DOHH2 (cell line): ENCODE results near the gene IWS1.

Experiments
- H3F3A ChIP-seq: fragments of 200-600 bp; sonication (generic), shearing (Covaris generic); 2 replicates; pipeline ENCODE4 v1.6.0; 2016; ENCODE audit warnings: antibody characterized with exemption, mild to moderate bottlenecking; ENCODE audit not compliant: control insufficient read depth, insufficient read depth
- H3K27ac ChIP-seq: fragments of 200-600 bp; sonication (generic); 2 replicates; pipeline ENCODE4 v1.5.1; 2014; ENCODE audit warnings: low read depth, mild to moderate bottlenecking, low read length, moderate library complexity
- H3K27me3 ChIP-seq: fragments of 200-600 bp; sonication (generic); 2 replicates; pipeline ENCODE4 v1.6.1; 2014; ENCODE audit warnings: mild to moderate bottlenecking, low read length, mixed read lengths; ENCODE audit not compliant: control insufficient read depth
- H3K36me3 ChIP-seq: fragments of 200-600 bp; sonication (generic); 2 replicates; pipeline ENCODE4 v1.6.1; 2014; ENCODE audit warnings: mild to moderate bottlenecking, low read length, moderate library complexity, mixed read lengths; ENCODE audit not compliant: control insufficient read depth
- H3K4me1 ChIP-seq: fragments of 200-600 bp; sonication (generic); 2 replicates; pipeline ENCODE4 v1.6.1; 2014; ENCODE audit warnings: mild to moderate bottlenecking, low read length, mixed read lengths; ENCODE audit not compliant: control insufficient read depth
- H3K4me2 ChIP-seq: fragments of 200-600 bp; sonication (generic); 2 replicates; pipeline ENCODE4 v1.6.0; 2014; ENCODE audit warnings: mild to moderate bottlenecking, low read length, moderate library complexity
- H3K4me3 ChIP-seq: fragments of 200-600 bp; sonication (generic); 2 replicates; pipeline ENCODE4 v1.5.1; 2014; ENCODE audit warnings: mild to moderate bottlenecking, low read length, mixed read lengths
- H3K79me2 ChIP-seq: fragments of 200-600 bp; sonication (generic); 2 replicates; pipeline ENCODE4 v1.6.1; 2014; ENCODE audit warnings: mild to moderate bottlenecking, low read length, mixed read lengths; ENCODE audit not compliant: control insufficient read depth
- H3K9me2 ChIP-seq: fragments of 200-600 bp; sonication (generic); replicated peaks from 2 replicates; pipeline ENCODE4 v1.6.1; 2014; ENCODE audit warnings: mild to moderate bottlenecking, low read length, mixed read lengths; ENCODE audit not compliant: control insufficient read depth
- H3K9me3 ChIP-seq: fragments of 200-600 bp; sonication (generic); 2 replicates; pipeline ENCODE4 v1.6.1; 2014; ENCODE audit warnings: antibody characterized with exemption, low read length, mixed read lengths; ENCODE audit not compliant: control insufficient read depth, insufficient read depth
- H4K20me1 ChIP-seq: fragments of 200-600 bp; sonication (generic); 2 replicates; pipeline ENCODE4 v1.6.0; 2014; ENCODE audit warnings: low read depth, mild to moderate bottlenecking, antibody characterized with exemption, low read length, moderate library complexity; ENCODE audit not compliant: control insufficient read depth, insufficient read depth
- CTCF ChIP-seq: fragments of 200-600 bp; sonication (generic); IDR thresholded peaks from one replicate; pipeline ENCODE4 v1.5.1; 2014; ENCODE audit warnings: antibody characterized with exemption, mild to moderate bottlenecking, low read depth, low read length; ENCODE audit not compliant: poor library complexity, severe bottlenecking
- EZH2phosphoT487 ChIP-seq: fragments of 200-600 bp; sonication (generic); IDR thresholded peaks from 2 replicates; pipeline ENCODE4 v1.6.1; 2017; ENCODE audit warnings: borderline replicate concordance, mild to moderate bottlenecking, antibody characterized with exemption, low read length, moderate library complexity, mixed read lengths

The IWS1 gene

GRCh38 chr2:127567351-127567854, 41.1 kb upstream of the IWS1 start:
- no peaks in the 10 kb centered on the region for H3K9me2 ChIP-seq

GRCh38 chr2:127566576-127566975, 40.3 kb upstream of the IWS1 start:
- Histone ChIP-seq H3K27me3 (peaks cover 32% of the 10 kb centered on the region), H3F3A (no peaks in the 10 kb centered on the region), H3K4me3 (no peak overlapping the region)

More at GRCh38 chr2:127567351-127567854, 41.1 kb upstream of the IWS1 start:
- H3K27me3 ChIP-seq: peaks cover 38% of the 10 kb centered on the region
- no peaks in the 10 kb centered on the region for H3K9me3 ChIP-seq
- no peak overlapping the region for H3K27ac ChIP-seq
- peaks cover 6% of the 10 kb centered on the region; the same call in 1 of the 2 replicates for H3K4me1 ChIP-seq
- TF ChIP-seq EZH2phosphoT487 (no peak), CTCF (no peak)
- no peaks in the 10 kb centered on the region for H3F3A ChIP-seq
- H3K36me3 ChIP-seq: no peaks in the 10 kb centered on the region
- no peaks in the 10 kb centered on the region for H4K20me1 ChIP-seq
- no peak overlapping the region for H3K4me2 ChIP-seq
- no peak overlapping the region for H3K4me3 ChIP-seq
- H3K79me2 ChIP-seq: no peaks in the 10 kb centered on the region

GRCh38 chr2:127566139-127566417, 39.8 kb upstream of the IWS1 start:
- TF ChIP-seq CTCF (no peak), EZH2phosphoT487 (no peak)
- H3F3A ChIP-seq: no peaks in the 10 kb centered on the region
- no peaks in the 10 kb centered on the region for H3K9me3 ChIP-seq
- no peaks in the 10 kb centered on the region for H3K79me2 ChIP-seq
- H3K4me2 ChIP-seq: no peak overlapping the region
- no peaks in the 10 kb centered on the region for H4K20me1 ChIP-seq
- H3K27me3 ChIP-seq: peaks cover 30% of the 10 kb centered on the region
- H3K4me1 ChIP-seq: peaks cover 6% of the 10 kb centered on the region; the same call in 1 of the 2 replicates
- H3K9me2 ChIP-seq: no peaks in the 10 kb centered on the region
- H3K36me3 ChIP-seq: no peaks in the 10 kb centered on the region
- no peak overlapping the region for H3K4me3 ChIP-seq
- no peak overlapping the region for H3K27ac ChIP-seq

More at GRCh38 chr2:127566576-127566975, 40.3 kb upstream of the IWS1 start:
- TF ChIP-seq EZH2phosphoT487: no peak
- no peak for TF ChIP-seq CTCF
- no peak overlapping the region for H3K4me2 ChIP-seq
- H3K9me2 ChIP-seq: no peaks in the 10 kb centered on the region
- H3K36me3 ChIP-seq: no peaks in the 10 kb centered on the region
- H3K9me3 ChIP-seq: no peaks in the 10 kb centered on the region
- H3K79me2 ChIP-seq: no peaks in the 10 kb centered on the region
- H3K4me1 ChIP-seq: peaks cover 6% of the 10 kb centered on the region; the same call in 1 of the 2 replicates
- H4K20me1 ChIP-seq: no peaks in the 10 kb centered on the region
- no peak overlapping the region for H3K27ac ChIP-seq
